NCI-H524 treated with DMSO at 0.1 percent for 48 hours (cell line): ENCODE measurements around the gene CNDP1.

Experiments
- DNase-seq: peaks from one replicate; lab custom pipeline; 2025; lab: John Stamatoyannopoulos, UW

Gene CNDP1

DNA sequence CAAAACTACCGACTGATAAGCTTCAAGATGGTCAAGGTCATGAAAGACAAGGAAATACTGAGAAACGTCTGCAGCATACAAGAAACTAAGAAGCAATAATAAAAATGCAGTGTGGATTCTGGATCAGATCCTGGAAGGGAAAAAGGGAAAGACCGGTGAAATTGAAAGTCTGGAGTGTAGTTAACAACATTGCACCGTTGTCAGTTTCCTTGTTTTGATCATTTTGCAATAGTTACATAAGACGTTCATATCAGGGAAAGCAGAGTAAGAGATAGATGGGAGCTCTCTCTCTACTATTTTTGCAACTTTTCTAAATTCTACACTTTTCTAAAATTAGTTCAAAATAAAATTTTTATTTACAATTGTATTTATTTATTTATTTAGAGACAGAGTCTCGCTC is 48.3 kb downstream of the CNDP1 start:
- DNase-seq, result no peak

GRCh38 chr18:74587441-74587840 is 53.1 kb downstream of the CNDP1 start:
- no peak for DNase-seq

GRCh38 chr18:74589021-74589420 is 54.7 kb downstream of the CNDP1 start:
- no peak for DNase-seq

DNA sequence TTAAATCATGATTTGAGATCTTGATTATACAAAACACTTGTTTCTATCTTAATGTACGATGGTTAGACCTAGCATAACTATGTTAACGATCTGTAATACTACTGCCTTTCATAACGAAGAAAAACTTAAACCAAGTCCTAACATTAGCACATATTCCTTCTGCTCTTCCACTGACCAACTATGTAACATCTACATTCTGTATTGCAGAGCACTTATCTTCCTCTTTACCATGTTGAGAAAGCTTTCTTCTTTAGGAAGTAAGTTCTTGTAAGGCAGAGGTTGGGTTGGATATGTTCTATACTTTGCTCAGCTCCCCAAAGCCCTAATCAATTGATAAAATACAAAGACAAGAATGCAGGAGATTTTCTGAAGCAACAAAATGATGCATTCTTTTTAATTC is 55.5 kb downstream of the CNDP1 start:
- DNase-seq, result no peak

- no peak for DNase-seq
Measured at GRCh38 chr18:74590671-74591070, 56.4 kb downstream of the CNDP1 start.

- no peak for DNase-seq
Measured at GRCh38 chr18:74595431-74595830, 61.1 kb downstream of the CNDP1 start.

GRCh38 chr18:74597034-74597661 is 62.8 kb downstream of the CNDP1 start:
- DNase-seq, result no peak

DNA sequence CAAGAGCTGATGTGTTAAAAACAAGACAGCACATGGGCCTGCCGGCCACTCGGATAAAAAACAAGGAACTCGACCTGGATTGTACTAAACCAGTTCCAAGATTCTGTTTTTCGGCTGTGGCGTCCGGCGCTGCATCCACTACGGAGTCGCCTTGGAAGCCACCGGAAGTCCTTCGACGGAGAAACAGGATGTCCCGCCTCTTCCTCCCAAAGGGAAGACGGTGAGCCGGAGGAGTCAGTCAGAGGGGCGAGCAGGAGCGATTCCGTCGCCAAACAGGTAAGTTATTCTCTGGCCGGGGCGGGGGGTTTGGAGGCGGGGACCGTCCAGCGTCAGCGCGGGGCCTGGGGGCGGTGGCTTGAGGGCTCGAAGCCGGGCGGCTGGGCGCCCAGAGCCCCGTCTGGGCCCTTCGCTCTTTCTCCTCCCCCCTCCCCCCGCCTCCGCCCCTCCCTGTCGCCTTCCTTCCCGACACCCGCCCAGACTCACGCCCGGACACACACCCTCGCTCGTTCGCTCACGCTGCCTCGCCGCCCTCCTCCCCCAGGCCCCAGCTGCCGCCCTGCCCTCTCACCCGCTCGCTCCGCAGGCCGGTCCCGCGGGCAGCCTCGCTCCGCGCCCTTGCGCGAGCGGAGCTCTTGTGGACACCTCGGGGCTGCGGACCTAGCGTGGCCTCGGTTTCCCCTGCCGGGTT is 63.5 kb downstream of the CNDP1 start, which contains the start of gene ZNF407:
TSS of gene ZNF407 (plus strand) at position 209 of the 688 bp plus-strand sequence. CDS start 33,150 bp downstream, outside the sequence.
- peak; percentile 37 for DNase-seq

DNA sequence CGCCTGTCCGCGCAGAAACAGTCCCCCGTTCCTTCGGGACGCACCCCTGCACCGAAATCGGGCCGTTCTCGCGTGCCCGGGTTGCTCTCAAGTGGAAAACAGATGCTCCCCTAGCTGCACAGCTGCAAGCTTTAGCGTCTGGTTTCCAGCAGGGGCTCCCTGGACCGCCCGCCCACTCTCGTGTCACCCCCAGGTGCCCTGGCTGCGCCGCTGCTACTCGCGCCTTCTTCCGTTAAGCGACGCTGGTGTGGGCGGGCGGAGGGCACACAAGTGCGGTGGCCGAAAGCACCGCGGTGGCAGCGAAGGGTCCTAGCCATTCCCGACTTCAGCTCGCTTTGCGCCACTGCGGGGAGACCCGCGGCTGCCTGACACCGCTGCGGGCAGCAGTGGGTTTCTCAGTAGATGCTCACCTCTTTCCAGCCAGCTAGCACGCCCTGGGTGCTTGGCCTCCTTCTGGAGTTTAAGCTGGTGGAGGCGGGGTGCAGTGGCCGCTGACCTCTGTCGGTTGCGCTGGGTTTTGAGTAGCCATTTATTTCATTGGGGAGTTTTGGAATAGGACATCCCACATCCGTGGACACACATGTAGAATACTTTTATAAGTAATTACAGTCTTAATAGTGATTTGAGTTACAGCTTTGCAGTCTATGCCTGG is 64.2 kb downstream of the CNDP1 start:
- peak; percentile 3 for DNase-seq

GRCh38 chr18:74604361-74604760 is 70.1 kb downstream of the CNDP1 start:
- no peak for DNase-seq

DNA sequence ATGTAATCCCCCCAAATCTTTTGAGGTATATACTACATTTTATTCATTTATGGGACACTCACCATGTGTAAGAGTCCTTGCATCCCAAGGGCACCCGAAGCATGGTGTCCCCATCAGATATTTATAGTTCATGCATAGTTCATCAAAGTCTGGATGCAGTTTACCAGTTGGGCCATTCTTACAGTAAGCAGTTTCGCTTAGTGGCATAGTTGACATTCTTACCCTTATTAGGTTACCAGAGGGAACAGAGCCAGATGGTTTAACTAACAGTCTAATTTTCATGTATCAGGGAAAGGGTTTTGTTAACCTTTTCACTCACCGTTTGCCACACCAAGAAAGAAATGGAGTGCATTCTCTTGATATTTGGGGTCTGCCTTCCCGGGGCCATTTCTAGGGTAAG is 70.5 kb downstream of the CNDP1 start:
- no peak for DNase-seq

GRCh38 chr18:74608681-74609080 is 74.4 kb downstream of the CNDP1 start:
- no peak for DNase-seq

DNA sequence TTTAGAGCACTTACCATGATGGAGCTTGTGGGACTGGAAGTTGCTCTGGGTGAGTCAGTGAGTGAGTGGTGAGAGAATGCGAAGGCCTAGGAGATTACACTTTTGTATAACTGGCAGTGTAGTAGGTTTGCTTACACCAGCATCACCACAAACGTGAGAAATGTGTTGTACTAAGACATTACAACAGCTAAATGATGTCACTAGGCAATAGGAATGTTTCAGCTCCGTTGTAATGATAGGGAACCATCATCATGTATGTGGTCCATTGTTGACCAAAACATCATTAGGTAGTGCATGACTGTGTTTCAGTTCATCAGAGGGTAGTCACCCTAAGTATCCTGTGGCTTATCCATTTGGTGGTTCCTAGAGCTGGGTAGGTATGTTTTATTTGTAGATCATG is 75.2 kb downstream of the CNDP1 start:
- no peak for DNase-seq

DNA sequence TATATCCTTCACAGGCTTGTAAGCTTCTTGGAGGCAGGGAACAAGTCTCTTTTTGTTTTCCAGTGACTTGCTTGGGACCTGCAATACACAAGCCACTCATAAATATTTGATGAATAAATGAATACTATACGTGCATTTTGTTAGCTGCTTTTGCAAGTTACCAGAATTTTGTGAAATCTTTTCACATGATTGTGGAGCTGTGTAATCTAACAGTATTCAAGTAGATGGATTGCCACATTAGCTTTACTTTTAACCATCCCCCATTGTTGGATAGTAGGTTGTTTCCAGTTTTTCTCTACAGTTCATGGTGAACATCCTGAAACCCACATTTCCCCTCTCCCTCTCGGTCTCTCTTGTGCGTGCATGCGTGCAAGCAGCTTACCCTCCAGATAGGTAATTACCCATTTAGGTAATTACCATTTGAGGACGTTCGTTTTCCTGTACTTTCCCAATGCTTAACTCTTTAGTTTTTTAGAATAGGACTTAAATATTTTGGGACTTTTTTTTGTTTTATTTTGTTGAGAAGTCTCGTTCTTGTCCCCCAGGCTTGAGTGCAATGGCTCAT is 75.8 kb downstream of the CNDP1 start:
- DNase-seq, result no peak

GRCh38 chr18:74610860-74611259 is 76.6 kb downstream of the CNDP1 start:
- DNase-seq, result no peak

DNA sequence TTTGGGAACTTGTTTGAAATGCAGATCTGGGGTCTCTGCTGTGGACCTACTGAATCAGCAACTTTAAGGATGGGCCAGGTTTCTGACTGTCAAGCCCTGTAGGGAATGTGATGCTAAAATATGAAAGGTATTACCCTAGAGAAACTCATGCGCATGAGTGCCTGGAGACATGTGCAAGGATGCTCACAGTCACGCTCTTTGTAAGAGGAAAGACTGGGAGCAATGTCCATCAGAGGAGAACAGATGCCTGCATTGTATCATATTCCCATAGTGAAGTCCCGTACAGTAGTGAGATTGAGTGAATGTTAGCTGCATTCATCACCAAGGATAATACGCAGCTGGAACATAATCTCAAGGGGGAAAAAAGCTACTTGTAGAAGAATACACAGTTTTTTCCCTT is 77.5 kb downstream of the CNDP1 start:
- DNase-seq, result no peak

- no peak for DNase-seq
Measured at GRCh38 chr18:74613381-74613780, 79.1 kb downstream of the CNDP1 start.

- DNase-seq, result no peak
Measured at GRCh38 chr18:74616494-74616893, 82.2 kb downstream of the CNDP1 start.

DNA sequence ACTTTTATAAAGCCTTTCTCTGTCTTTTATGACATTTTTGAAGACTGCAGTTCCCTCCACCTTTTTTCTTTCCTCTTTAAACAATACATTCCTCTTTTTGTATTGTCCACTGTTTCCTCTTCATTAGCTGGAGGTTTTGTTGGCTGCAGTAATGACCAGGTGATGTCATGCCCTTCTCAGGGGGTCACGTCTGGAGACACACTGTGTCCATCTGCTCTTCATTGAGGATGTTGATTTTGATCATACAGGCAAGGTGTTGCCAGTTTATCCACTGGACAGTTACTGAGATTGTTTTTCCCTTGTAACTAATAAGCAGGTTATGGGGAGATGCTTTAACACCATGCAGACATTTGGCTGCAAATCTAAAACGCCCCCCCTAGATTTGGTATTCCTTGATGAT is 83.2 kb downstream of the CNDP1 start:
- no peak for DNase-seq

- no peak for DNase-seq
Measured at GRCh38 chr18:74622072-74622471, 87.8 kb downstream of the CNDP1 start.

DNA sequence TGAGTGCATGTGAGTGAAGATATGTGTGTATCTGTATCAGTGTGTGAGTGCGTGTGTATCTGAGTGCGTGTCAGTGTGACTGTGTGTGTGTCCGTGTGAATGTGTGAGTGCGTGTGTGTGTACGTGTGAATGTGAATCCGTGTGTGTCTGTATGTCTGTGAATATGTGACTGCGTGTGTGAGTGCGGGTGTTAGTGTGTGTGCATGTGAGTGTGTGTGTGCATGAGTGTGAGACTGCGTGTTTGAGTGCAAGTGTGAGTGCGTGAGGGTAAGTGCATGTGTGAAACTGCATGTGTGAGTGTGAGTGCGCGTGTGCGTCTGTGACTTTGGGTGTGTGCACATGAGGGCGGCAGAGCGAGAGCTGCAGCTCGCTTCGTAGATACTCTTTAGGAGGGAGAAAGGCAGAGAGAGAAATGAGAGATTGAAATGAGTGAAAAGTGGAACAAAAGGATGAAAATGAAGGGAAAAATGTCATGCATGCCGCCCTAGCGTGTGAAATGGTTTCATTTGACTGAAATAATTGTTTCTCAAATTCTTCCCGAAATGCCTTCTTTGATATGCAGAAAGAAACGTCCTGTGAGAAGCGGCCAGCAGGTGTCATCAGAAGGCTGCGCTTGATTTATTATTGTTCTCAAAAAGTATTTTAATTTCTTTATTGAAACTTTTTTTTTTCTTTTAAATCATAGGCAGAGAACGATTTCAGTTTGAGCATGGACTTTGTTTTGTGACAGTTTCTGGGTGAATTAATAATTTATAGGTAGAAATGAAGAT is 88.9 kb downstream of the CNDP1 start:
- no peak for DNase-seq

- no peak for DNase-seq
Measured at GRCh38 chr18:74624466-74624865, 90.2 kb downstream of the CNDP1 start.
